WTC11 (cell line): ENCODE data around the gene CERS3. TPM values are rescaled to one million over a fixed set of nuclear protein-coding genes. Genes with fewer than 3 reads are reported as not detected.

ENCODE experiments used
- ATAC-seq: fragments of 200-7000 bp; cut with Tn5 transposase; 2 replicates; pipeline ENCODE4 v1.10.0; 2021; ENCODE audit warnings: mild to moderate bottlenecking, moderate library complexity
- CTCF ChIA-PET: fragments of 300-600 bp; sonication (Branson Sonifier 250); formaldehyde crosslinking; loops from one replicate; lab custom pipeline; 2021; ENCODE audit warnings: antibody characterized with exemption; lab: Charles Lee
- POLR2A ChIA-PET: fragments of 350-600 bp; sonication (Branson Sonifier 250); formaldehyde crosslinking; loops from one replicate; lab custom pipeline; 2021; ENCODE audit warnings: antibody characterized with exemption; lab: Charles Lee
- DNase-seq: peaks from one replicate; pipeline ENCODE4 v3.0.0; 2021; ENCODE audit warnings: low spot score
- H3K27ac Mint-ChIP-seq: 2 replicates; pipeline ENCODE4 v1.8.0; 2021; ENCODE audit warnings: mixed read lengths
- H3K27me3 Mint-ChIP-seq: 2 replicates; pipeline ENCODE4 v1.8.0; 2021; ENCODE audit warnings: low read depth, mild to moderate bottlenecking, moderate library complexity, mixed read lengths
- H3K36me3 Mint-ChIP-seq: 2 replicates; pipeline ENCODE4 v1.8.0; 2021; ENCODE audit warnings: mixed read lengths
- H3K4me1 Mint-ChIP-seq: 2 replicates; pipeline ENCODE4 v1.8.0; 2022; ENCODE audit warnings: mixed read lengths
- H3K4me3 Mint-ChIP-seq: 2 replicates; pipeline ENCODE4 v1.8.0; 2021; ENCODE audit warnings: mild to moderate bottlenecking, moderate library complexity, mixed read lengths
- H3K9me3 Mint-ChIP-seq: 2 replicates; pipeline ENCODE4 v1.8.0; 2021; ENCODE audit warnings: mixed read lengths
- FOXJ3 ChIP-seq: sonication (generic); formaldehyde crosslinking; IDR thresholded peaks from 2 replicates; pipeline ENCODE4 v1.9.0; 2021; ENCODE audit warnings: missing genetic modification reagents, mild to moderate bottlenecking, borderline replicate concordance
- FOXP1 ChIP-seq: sonication (generic); formaldehyde crosslinking; IDR thresholded peaks from 2 replicates; pipeline ENCODE4 v1.8.0; 2022; ENCODE audit warnings: missing genetic modification reagents, mild to moderate bottlenecking, moderate library complexity, borderline replicate concordance
- HMGXB4 ChIP-seq: sonication (generic); formaldehyde crosslinking; IDR thresholded peaks from 2 replicates; pipeline ENCODE4 v1.8.1; 2023; ENCODE audit warnings: mild to moderate bottlenecking, moderate library complexity, missing genetic modification reagents
- JAZF1 ChIP-seq: fragments of 250-450 bp; sonication (Bioruptor Pico); IDR thresholded peaks from 2 replicates; pipeline ENCODE4 v1.9.0; 2021; ENCODE audit warnings: moderate library complexity, mild to moderate bottlenecking, inconsistent platforms
- MXD4 ChIP-seq: fragments of 250-450 bp; sonication (Bioruptor Pico); IDR thresholded peaks from 2 replicates; pipeline ENCODE4 v1.8.0; 2021; ENCODE audit warnings: mild to moderate bottlenecking, moderate library complexity, borderline replicate concordance
- MYBL2 ChIP-seq: sonication (generic); formaldehyde crosslinking; IDR thresholded peaks from 2 replicates; pipeline ENCODE4 v1.8.1; 2023; ENCODE audit warnings: mild to moderate bottlenecking, moderate library complexity, missing genetic modification reagents
- NFATC4 ChIP-seq: fragments of 250-450 bp; sonication (Bioruptor Pico); IDR thresholded peaks from 2 replicates; pipeline ENCODE4 v1.9.0; 2021; ENCODE audit warnings: mild to moderate bottlenecking
- NR3C1 ChIP-seq: sonication (generic); formaldehyde crosslinking; conservative IDR thresholded peaks from 2 replicates; pipeline ENCODE4 v1.8.1; 2023; ENCODE audit warnings: low read depth, mild to moderate bottlenecking, missing genetic modification reagents
- RELA ChIP-seq: sonication (generic); formaldehyde crosslinking; IDR thresholded peaks from 2 replicates; pipeline ENCODE4 v1.8.1; 2022; ENCODE audit warnings: missing genetic modification reagents, mild to moderate bottlenecking, borderline replicate concordance
- SP1 ChIP-seq: sonication (generic); formaldehyde crosslinking; conservative IDR thresholded peaks from 2 replicates; pipeline ENCODE4 v1.8.1; 2022; ENCODE audit warnings: missing genetic modification reagents
- STAT6 ChIP-seq: sonication (generic); formaldehyde crosslinking; conservative IDR thresholded peaks from 2 replicates; pipeline ENCODE4 v1.8.1; 2023; ENCODE audit warnings: mild to moderate bottlenecking, low read depth, missing genetic modification reagents, moderate library complexity
- TEAD4 ChIP-seq: sonication (generic); formaldehyde crosslinking; IDR thresholded peaks from 2 replicates; pipeline ENCODE4 v1.8.0; 2022; ENCODE audit warnings: mild to moderate bottlenecking, missing genetic modification reagents
- ZNF317 ChIP-seq: sonication (generic); formaldehyde crosslinking; IDR thresholded peaks from 2 replicates; pipeline ENCODE4 v1.8.1; 2023; ENCODE audit warnings: low read depth, mild to moderate bottlenecking, moderate library complexity, missing genetic modification reagents, borderline replicate concordance
- ZNF423 ChIP-seq: fragments of 250-450 bp; sonication (Bioruptor Pico); IDR thresholded peaks from 2 replicates; pipeline ENCODE4 v2.1.2; 2022; ENCODE audit warnings: mild to moderate bottlenecking, moderate library complexity
- ZSCAN18 ChIP-seq: fragments of 250-450 bp; sonication (Bioruptor Pico); IDR thresholded peaks from 2 replicates; pipeline ENCODE4 v2.1.2; 2022; ENCODE audit warnings: mild to moderate bottlenecking, moderate library complexity
- total RNA-seq: library from RNA; stranded (reverse); gene quantifications from 3 replicates; pipeline ENCODE4 v1.2.3, GENCODE V29; 2021
- TF ChIP-seq, protein P1 (sequence below): sonication (generic); formaldehyde crosslinking; IDR thresholded peaks from 2 replicates; pipeline ENCODE4 v1.8.0; 2023; ENCODE audit warnings: mild to moderate bottlenecking, missing genetic modification reagents
- TF ChIP-seq, protein P2 (sequence below): sonication (generic); formaldehyde crosslinking; IDR thresholded peaks from 2 replicates; pipeline ENCODE4 v1.8.1; 2023; ENCODE audit warnings: mild to moderate bottlenecking, missing genetic modification reagents, moderate library complexity
- TF ChIP-seq, protein P3 (sequence below): sonication (generic); formaldehyde crosslinking; IDR thresholded peaks from 2 replicates; pipeline ENCODE4 v1.8.0; 2022; ENCODE audit warnings: mild to moderate bottlenecking, missing genetic modification reagents

The CERS3 gene
- total RNA-seq, 1 experiment from 2014 or later = 0.74 TPM

GRCh38 chr15:100373942-100374341, 154.8 kb downstream of the CERS3 start (continued):
- no peak for TF ChIP-seq FOXJ3 (CRISPR knock-in tag)
- TF ChIP-seq, protein P1, sequence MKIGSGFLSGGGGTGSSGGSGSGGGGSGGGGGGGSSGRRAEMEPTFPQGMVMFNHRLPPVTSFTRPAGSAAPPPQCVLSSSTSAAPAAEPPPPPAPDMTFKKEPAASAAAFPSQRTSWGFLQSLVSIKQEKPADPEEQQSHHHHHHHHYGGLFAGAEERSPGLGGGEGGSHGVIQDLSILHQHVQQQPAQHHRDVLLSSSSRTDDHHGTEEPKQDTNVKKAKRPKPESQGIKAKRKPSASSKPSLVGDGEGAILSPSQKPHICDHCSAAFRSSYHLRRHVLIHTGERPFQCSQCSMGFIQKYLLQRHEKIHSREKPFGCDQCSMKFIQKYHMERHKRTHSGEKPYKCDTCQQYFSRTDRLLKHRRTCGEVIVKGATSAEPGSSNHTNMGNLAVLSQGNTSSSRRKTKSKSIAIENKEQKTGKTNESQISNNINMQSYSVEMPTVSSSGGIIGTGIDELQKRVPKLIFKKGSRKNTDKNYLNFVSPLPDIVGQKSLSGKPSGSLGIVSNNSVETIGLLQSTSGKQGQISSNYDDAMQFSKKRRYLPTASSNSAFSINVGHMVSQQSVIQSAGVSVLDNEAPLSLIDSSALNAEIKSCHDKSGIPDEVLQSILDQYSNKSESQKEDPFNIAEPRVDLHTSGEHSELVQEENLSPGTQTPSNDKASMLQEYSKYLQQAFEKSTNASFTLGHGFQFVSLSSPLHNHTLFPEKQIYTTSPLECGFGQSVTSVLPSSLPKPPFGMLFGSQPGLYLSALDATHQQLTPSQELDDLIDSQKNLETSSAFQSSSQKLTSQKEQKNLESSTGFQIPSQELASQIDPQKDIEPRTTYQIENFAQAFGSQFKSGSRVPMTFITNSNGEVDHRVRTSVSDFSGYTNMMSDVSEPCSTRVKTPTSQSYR = no peak
- TF ChIP-seq ZNF423 = no peak

- Mint-ChIP-seq H3K36me3 (peaks cover 13% of the 10 kb centered on the region), H3K9me3 (peaks cover 25% of the 10 kb centered on the region), H3K4me1 (peaks cover 5% of the 10 kb centered on the region), H3K27ac (no peak overlapping the region), H3K27me3 (peaks cover 52% of the 10 kb centered on the region), H3K4me3 (peak overlapping the region; percentile 82)
- TF ChIP-seq SP1 (CRISPR knock-in tag) (no peak), MXD4 (CRISPR knock-in tag) (no peak), TEAD4 (CRISPR knock-in tag) (no peak), STAT6 (CRISPR knock-in tag) (no peak), RELA (CRISPR knock-in tag) (no peak), ZNF317 (CRISPR knock-in tag) (no peak), FOXP1 (peak; percentile 31; the same call in 1 of the 2 replicates), HMGXB4 (CRISPR knock-in tag) (0 out of 2 replicates have a peak, but pooled peaks have one; percentile 54)
- TF ChIP-seq, protein P2, sequence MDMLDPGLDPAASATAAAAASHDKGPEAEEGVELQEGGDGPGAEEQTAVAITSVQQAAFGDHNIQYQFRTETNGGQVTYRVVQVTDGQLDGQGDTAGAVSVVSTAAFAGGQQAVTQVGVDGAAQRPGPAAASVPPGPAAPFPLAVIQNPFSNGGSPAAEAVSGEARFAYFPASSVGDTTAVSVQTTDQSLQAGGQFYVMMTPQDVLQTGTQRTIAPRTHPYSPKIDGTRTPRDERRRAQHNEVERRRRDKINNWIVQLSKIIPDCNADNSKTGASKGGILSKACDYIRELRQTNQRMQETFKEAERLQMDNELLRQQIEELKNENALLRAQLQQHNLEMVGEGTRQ (CRISPR knock-in tag) = no peak
- peak; percentile 70 for ATAC-seq
- DNase-seq = peak; percentile 21
- CTCF ChIA-PET = interaction anchor here (0.6 to 2.9 kb wide), 4 partner anchors 10 to 234 kb away, joined by 3 to 27 read pairs (median 4); partner anchors contain the start of gene ADAMTS17
- POLR2A ChIA-PET = interaction anchor here (0.6 kb wide), 1 partner anchor 434 kb away, joined by 5 read pairs; no protein-coding TSS in a partner anchor
Observed at GRCh38 chr15:100373120-100373896, 155.4 kb downstream of the CERS3 start.

DNA sequence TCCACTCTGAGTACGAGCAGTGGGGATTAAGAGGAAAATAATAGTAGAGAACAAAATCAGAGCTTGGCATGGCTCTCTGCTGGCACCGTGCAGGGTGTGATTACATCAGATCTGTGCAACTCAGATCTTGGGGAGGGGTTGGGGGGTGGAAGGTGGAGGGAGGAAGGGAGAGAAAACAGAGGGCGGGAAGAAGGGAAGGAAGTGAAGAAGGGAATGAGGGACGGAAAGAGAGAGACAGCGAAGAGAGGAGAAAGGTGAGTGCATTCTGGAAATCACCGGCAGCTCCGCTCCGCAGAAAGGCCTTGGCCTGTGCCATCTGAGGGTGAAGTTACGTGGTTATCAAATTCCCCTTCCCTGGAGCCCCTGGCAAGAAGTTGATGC, 156.0 kb downstream of the CERS3 start:
- ChIA-PET CTCF (interaction anchor here (1.0 to 2.9 kb wide), 2 partner anchors 11 to 23 kb away, joined by 3 to 27 read pairs; no protein-coding TSS in a partner anchor), POLR2A (interaction anchor here (0.6 kb wide), 1 partner anchor 433 kb away, joined by 5 read pairs; no protein-coding TSS in a partner anchor)
- DNase-seq = no peak
- H3K27me3 Mint-ChIP-seq = peaks cover 54% of the 10 kb centered on the region
- peaks cover 13% of the 10 kb centered on the region for H3K36me3 Mint-ChIP-seq
- H3K27ac Mint-ChIP-seq = no peak overlapping the region
- ATAC-seq = peak; percentile 63
- H3K9me3 Mint-ChIP-seq = peaks cover 25% of the 10 kb centered on the region
- H3K4me1 Mint-ChIP-seq = peaks cover 5% of the 10 kb centered on the region
- H3K4me3 Mint-ChIP-seq = peak overlapping the region; percentile 82
- TF ChIP-seq NR3C1 (no peak), MYBL2 (CRISPR knock-in tag) (no peak), JAZF1 (CRISPR knock-in tag) (no peak), NFATC4 (CRISPR knock-in tag) (no peak), ZSCAN18 (CRISPR knock-in tag) (no peak), STAT6 (CRISPR knock-in tag) (no peak)
- TF ChIP-seq, protein P3, sequence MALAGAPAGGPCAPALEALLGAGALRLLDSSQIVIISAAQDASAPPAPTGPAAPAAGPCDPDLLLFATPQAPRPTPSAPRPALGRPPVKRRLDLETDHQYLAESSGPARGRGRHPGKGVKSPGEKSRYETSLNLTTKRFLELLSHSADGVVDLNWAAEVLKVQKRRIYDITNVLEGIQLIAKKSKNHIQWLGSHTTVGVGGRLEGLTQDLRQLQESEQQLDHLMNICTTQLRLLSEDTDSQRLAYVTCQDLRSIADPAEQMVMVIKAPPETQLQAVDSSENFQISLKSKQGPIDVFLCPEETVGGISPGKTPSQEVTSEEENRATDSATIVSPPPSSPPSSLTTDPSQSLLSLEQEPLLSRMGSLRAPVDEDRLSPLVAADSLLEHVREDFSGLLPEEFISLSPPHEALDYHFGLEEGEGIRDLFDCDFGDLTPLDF (CRISPR knock-in tag) = no peak
